OCI-LY7 (cell line): Measurements from ENCODE around the gene DOCK9. TPM values are rescaled to one million over a fixed set of nuclear protein-coding genes. Genes with fewer than 3 reads are reported as not detected.

Experiments
- BruUV-seq: library from RNA; stranded (reverse); fragments of 400-500 nt; replicated peaks from 2 replicates; lab custom pipeline; 2021; lab: Mats Ljungman, UMichigan
- CTCF ChIA-PET: fragments of 300-600 bp; sonication (Branson Sonifier 250); formaldehyde crosslinking; loops from one replicate; lab custom pipeline; 2022; ENCODE audit warnings: antibody characterized with exemption; ENCODE audit not compliant: unreplicated experiment; lab: Charles Lee
- POLR2A ChIA-PET: fragments of 300-600 bp; sonication (Branson Sonifier 250); formaldehyde crosslinking; loops from one replicate; lab custom pipeline; 2022; ENCODE audit warnings: antibody characterized with exemption; lab: Charles Lee
- DNase-seq: peaks from one replicate; pipeline ENCODE4 v3.0.0-alpha.2; 2015; ENCODE audit warnings: low spot score
- H2AFZ ChIP-seq: fragments of 200-600 bp; sonication (generic), shearing (Covaris generic); 2 replicates; pipeline ENCODE4 v1.6.1; 2014; ENCODE audit warnings: mild to moderate bottlenecking, antibody characterized with exemption, low read length, moderate library complexity
- H3K27ac ChIP-seq: fragments of 200-600 bp; sonication (generic); 2 replicates; pipeline ENCODE4 v1.5.1; 2014; ENCODE audit warnings: mixed run types, low read depth, mild to moderate bottlenecking, moderate library complexity, low read length, inconsistent platforms; ENCODE audit not compliant: poor library complexity, severe bottlenecking
- H3K36me3 ChIP-seq: fragments of 200-600 bp; sonication (generic); 2 replicates; pipeline ENCODE4 v1.6.1; 2014; ENCODE audit warnings: mild to moderate bottlenecking, antibody characterized with exemption, low read length, moderate library complexity, mixed read lengths; ENCODE audit not compliant: insufficient read depth
- H3K4me1 ChIP-seq: fragments of 200-600 bp; sonication (generic); 2 replicates; pipeline ENCODE4 v1.5.1; 2014; ENCODE audit warnings: mild to moderate bottlenecking, low read length; ENCODE audit not compliant: insufficient read depth, poor library complexity, severe bottlenecking
- H3K4me2 ChIP-seq: fragments of 200-600 bp; sonication (generic); 2 replicates; pipeline ENCODE4 v1.6.1; 2014; ENCODE audit warnings: mild to moderate bottlenecking, low read length
- H3K4me3 ChIP-seq: fragments of 200-600 bp; sonication (generic); 2 replicates; pipeline ENCODE4 v1.5.1; 2014; ENCODE audit warnings: mild to moderate bottlenecking, low read depth, low read length; ENCODE audit not compliant: poor library complexity, severe bottlenecking
- H3K79me2 ChIP-seq: fragments of 200-600 bp; sonication (generic); 2 replicates; pipeline ENCODE4 v1.6.1; 2016; ENCODE audit warnings: low read depth, mild to moderate bottlenecking, low read length, moderate library complexity, mixed read lengths; ENCODE audit not compliant: insufficient read depth
- H3K9me2 ChIP-seq: fragments of 200-600 bp; sonication (generic); 2 replicates; pipeline ENCODE4 v1.6.1; 2016; ENCODE audit warnings: mild to moderate bottlenecking, low read length, mixed read lengths; ENCODE audit not compliant: insufficient read depth
- H3K9me3 ChIP-seq: fragments of 200-600 bp; sonication (generic); 2 replicates; pipeline ENCODE4 v1.6.1; 2014; ENCODE audit warnings: mild to moderate bottlenecking, mixed run types, low read length, mixed read lengths
- H4K20me1 ChIP-seq: fragments of 200-600 bp; sonication (generic); 2 replicates; pipeline ENCODE4 v1.6.1; 2014; ENCODE audit warnings: mild to moderate bottlenecking, antibody characterized with exemption, low read length, moderate library complexity, mixed read lengths; ENCODE audit not compliant: insufficient read depth
- CTCF ChIP-seq: fragments of 200-600 bp; sonication (generic); conservative IDR thresholded peaks from 2 replicates; pipeline ENCODE4 v1.5.1; 2014; ENCODE audit warnings: mild to moderate bottlenecking, antibody characterized with exemption, low read length, moderate library complexity, mixed read lengths
- EZH2phosphoT487 ChIP-seq: fragments of 200-600 bp; sonication (generic); IDR thresholded peaks from 2 replicates; pipeline ENCODE4 v1.6.1; 2018; ENCODE audit warnings: low read depth, borderline replicate concordance, mild to moderate bottlenecking, mixed run types, antibody characterized with exemption, low read length, moderate library complexity, mixed read lengths
- intact Hi-C: fragments of 100-400 bp; cut with micrococcal nuclease; formaldehyde crosslinking; loops from one replicate; pipeline ENCODE4 v1.10.0; 2022; ENCODE audit not compliant: unreplicated experiment
- total RNA-seq, 2 experiments: library from RNA; depleted of rRNA in 1 of 2; stranded (reverse); fragments of >200 nt in 1 of 2; shearing (Covaris generic) in 1 of 2; gene quantifications; 2 replicates each; pipeline ENCODE4 v1.2.3, GENCODE V29; 2014 to 2022

Gene DOCK9
- total RNA-seq, 2 experiments from 2014 or later = 24.0 to 28.0 TPM

DNA sequence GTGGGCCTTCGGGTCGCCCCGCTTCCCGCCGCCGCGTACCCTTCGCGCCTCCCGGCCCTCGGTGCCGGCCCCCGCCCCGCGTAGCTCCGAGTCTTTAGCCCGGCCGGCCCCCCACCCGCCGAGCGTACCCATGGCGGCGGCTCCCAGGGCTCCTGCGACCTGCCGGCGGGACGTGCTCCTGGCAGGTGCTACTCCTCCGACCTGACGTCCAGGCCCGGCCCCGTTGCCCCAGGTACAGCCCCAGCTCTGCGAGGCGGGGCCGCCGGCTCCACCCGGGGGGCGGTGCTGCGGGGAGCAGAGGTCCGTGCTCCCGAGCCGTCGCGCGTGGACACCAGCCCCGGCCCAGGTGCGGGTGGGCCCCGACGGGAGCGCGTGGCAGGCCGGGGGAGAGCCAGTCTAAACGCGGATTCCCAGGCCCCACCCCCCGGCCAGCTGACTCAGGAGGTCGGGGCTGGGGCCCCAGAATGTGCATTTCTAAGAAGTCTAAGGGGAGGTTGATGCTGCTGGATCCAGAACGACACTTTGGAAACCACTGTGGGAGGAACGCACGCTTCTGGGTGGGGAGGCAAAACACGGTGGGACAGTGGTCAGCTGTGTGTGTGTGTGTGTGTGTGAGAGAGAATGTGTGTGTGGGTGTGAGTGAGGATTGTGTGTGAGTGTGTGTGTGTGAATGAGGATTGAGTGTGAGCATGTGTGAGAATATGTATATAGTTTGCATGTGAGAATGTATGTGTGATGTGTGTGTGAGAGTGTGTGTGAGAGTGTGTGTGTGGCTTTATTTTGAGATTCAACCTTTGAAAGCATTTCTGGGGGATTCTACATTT, 225.2 kb downstream of the DOCK9 start, which contains the start of gene SLC15A1:
SLC15A1 (minus strand) TSS at position 206 of the 824 bp plus-strand sequence; CDS start at position 132, 74 bp downstream.
- Histone ChIP-seq H3K79me2 (no peaks in the 10 kb centered on the region), H3K4me3 (no peak within 1 kb of the TSS), H3K9me2 (no peaks in the 10 kb centered on the region), H3K4me2 (no peak within 1 kb of the TSS), H3K36me3 (no peaks in the 10 kb centered on the region), H4K20me1 (no peaks in the 10 kb centered on the region), H3K9me3 (no peaks in the 10 kb centered on the region), H2AFZ (no peak within 1 kb of the TSS), H3K4me1 (no peaks in the 10 kb centered on the region), H3K27ac (no peak within 1 kb of the TSS)
- intact Hi-C loops = no loop called here
- BruUV-seq = no TSS peak
- TF ChIP-seq CTCF (no peak), EZH2phosphoT487 (no peak)
- CTCF ChIA-PET = no interaction called here
- DNase-seq = no peak
- POLR2A ChIA-PET = no interaction called here

- Histone ChIP-seq H3K9me2 (no peaks in the 10 kb centered on the region), H3K79me2 (no peaks in the 10 kb centered on the region), H4K20me1 (no peaks in the 10 kb centered on the region), H3K27ac (no peak overlapping the region), H3K4me1 (no peaks in the 10 kb centered on the region), H2AFZ (no peak overlapping the region), H3K4me3 (no peak overlapping the region), H3K36me3 (no peaks in the 10 kb centered on the region), H3K9me3 (no peaks in the 10 kb centered on the region), H3K4me2 (no peak overlapping the region)
- TF ChIP-seq CTCF (no peak), EZH2phosphoT487 (no peak)
- no TSS peak for BruUV-seq
- ChIA-PET POLR2A (interaction anchor here (0.6 kb wide), 1 partner anchor 713 kb away, joined by 4 read pairs; no protein-coding TSS in a partner anchor), CTCF (no interaction called here)
- DNase-seq = no peak
- intact Hi-C loops = no loop called here
These were observed 225.9 kb downstream of the DOCK9 start for GRCh38 chr13:98751861-98752466.
